Activated CD4-positive, alpha-beta memory T cell treated with anti-CD3 and anti-CD28 coated beads for 36 hours (primary cell): ENCODE data around the gene RNGTT. TPM values are rescaled to one million over a fixed set of nuclear protein-coding genes. Genes with fewer than 3 reads are reported as not detected.
"Not testable (repeated sequence)": the region's sequence is repeated elsewhere in the genome, so short reads cannot be mapped to it uniquely, and the experiment has no call there.

Source experiments
- CTCF ChIA-PET: fragments of 350-600 bp; sonication (Branson Sonifier 250); formaldehyde crosslinking; loops from one replicate; lab custom pipeline; 2021; ENCODE audit warnings: antibody characterized with exemption, inconsistent platforms; lab: Charles Lee
- POLR2A ChIA-PET: fragments of 350-600 bp; sonication (Branson Sonifier 250); formaldehyde crosslinking; loops from one replicate; lab custom pipeline; 2021; ENCODE audit warnings: antibody characterized with exemption; lab: Charles Lee
- DNase-seq: peaks from one replicate; pipeline ENCODE4 v3.0.0-alpha.2; 2020
- H3K27ac Mint-ChIP-seq: one replicate; pipeline ENCODE4 v1.8.0; 2021; ENCODE audit warnings: mixed read lengths
- H3K27me3 Mint-ChIP-seq: one replicate; pipeline ENCODE4 v1.8.0; 2021; ENCODE audit warnings: mixed read lengths
- H3K36me3 Mint-ChIP-seq: one replicate; pipeline ENCODE4 v1.8.0; 2021; ENCODE audit warnings: mixed read lengths
- H3K4me1 Mint-ChIP-seq: one replicate; pipeline ENCODE4 v1.8.0; 2021; ENCODE audit warnings: low read depth, mixed read lengths
- H3K4me3 Mint-ChIP-seq: one replicate; pipeline ENCODE4 v1.8.0; 2021; ENCODE audit warnings: mild to moderate bottlenecking, mixed read lengths
- H3K9me3 Mint-ChIP-seq: one replicate; pipeline ENCODE4 v1.8.0; 2021; ENCODE audit warnings: mixed read lengths
- intact Hi-C: fragments of 100-400 bp; cut with micrococcal nuclease; formaldehyde crosslinking; loops from one replicate; pipeline ENCODE4 v1.15.1; 2023
- total RNA-seq, 2 experiments: library from RNA; stranded (reverse); gene quantifications; one replicate each; pipeline ENCODE4 v1.2.3, GENCODE V29; 2021

RNGTT gene
- total RNA-seq, 2 experiments from 2014 or later: 21.3 to 22.0 TPM

DNA sequence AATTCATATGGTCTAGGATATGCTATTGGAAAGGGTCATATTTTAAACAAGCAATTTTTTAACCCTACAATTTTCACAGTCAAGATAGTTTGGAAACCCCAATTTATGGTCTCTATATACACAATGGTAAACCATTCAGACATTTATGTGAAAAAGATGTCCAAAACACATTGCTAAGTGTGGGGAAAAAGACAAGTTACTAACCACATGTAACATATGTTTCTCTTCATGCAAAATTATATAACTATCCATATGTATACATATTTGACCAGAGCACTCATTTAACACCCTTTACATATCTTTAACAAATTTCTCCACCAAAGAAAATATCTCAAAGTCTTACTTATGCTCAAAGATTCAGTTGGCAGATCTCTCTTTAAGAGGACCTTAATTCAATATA is 110.6 kb downstream of the RNGTT start:
- H3K27me3 Mint-ChIP-seq: no peaks in the 10 kb centered on the region
- no peaks in the 10 kb centered on the region for H3K9me3 Mint-ChIP-seq
- H3K27ac Mint-ChIP-seq: no peak overlapping the region
- no peak for DNase-seq
- no peak overlapping the region for H3K4me3 Mint-ChIP-seq
- intact Hi-C loops: no loop called here
- H3K36me3 Mint-ChIP-seq: peaks cover 6% of the 10 kb centered on the region
- CTCF ChIA-PET: interaction anchor here (0.8 kb wide), 1 partner anchor 19 kb away, joined by 3 read pairs; no protein-coding TSS in a partner anchor
- H3K4me1 Mint-ChIP-seq: no peaks in the 10 kb centered on the region
- POLR2A ChIA-PET: no interaction called here

DNA sequence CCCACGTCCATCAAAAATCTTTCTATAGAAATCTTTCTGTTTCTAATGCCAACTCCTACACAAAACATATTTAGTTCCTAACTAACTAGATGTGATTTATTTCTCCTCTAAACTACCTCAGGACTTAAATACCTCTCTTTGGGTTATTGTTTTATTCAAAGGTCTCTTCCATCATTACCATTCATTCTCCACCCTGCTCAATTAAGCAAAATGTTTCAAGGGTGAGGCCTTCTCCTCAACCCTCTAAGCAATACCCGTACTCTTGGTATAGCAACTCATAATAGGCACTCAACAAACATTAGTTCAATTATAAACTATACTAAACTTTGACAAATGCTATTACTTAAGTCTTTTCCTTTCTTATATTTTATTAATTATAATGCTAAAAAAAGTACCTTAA is 111.4 kb downstream of the RNGTT start:
- intact Hi-C loops: no loop called here
- Mint-ChIP-seq H3K4me1 (no peaks in the 10 kb centered on the region), H3K4me3 (no peak overlapping the region), H3K27me3 (no peaks in the 10 kb centered on the region), H3K9me3 (no peaks in the 10 kb centered on the region), H3K27ac (no peak overlapping the region), H3K36me3 (peaks cover 6% of the 10 kb centered on the region)
- ChIA-PET CTCF (no interaction called here), POLR2A (no interaction called here)
- no peak for DNase-seq

DNA sequence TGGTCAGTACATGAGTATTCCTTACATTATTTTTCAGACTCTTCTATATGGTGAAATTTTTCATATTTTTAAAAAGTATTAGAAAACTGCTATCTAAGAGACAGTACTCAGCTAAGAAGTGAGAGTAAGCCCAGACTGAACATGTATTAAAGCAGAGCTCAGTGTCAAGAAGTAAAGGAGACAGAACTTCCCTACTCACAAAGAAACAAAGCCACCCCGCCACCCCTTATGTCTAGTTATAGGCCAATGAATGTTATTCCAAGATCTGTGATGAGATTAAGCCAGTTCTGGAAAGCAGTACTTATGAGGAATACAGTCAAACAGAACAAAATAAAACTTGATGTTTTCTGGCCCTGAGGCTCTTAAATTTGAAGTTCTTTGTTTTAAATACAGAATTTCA is 114.5 kb downstream of the RNGTT start:
- CTCF ChIA-PET: no interaction called here
- no peak overlapping the region for H3K27ac Mint-ChIP-seq

DNA sequence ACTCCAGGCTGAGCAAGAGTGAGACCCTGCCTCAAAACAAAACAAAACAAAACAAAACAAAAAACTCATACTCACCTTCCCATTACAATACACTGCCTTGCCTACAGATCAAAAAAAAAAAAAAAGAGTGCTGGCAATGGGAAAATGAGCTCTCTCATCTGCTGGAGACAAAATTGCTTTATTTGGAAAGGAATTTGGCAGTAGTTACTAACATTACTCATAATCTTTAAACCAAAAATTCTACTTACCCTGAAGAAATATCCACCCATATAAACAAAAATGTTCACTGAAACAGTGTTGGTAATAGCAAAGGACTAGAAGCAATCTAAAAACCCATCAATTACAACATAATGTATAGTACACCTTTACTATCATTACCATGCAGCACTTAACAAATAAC is 120.4 kb downstream of the RNGTT start:
- POLR2A ChIA-PET: no interaction called here
- no peak for DNase-seq
- no peak overlapping the region for H3K27ac Mint-ChIP-seq

More for the DNA sequence above, 114.5 kb downstream of the RNGTT start:
- no peaks in the 10 kb centered on the region for H3K9me3 Mint-ChIP-seq
- intact Hi-C loops: no loop called here
- POLR2A ChIA-PET: no interaction called here
- DNase-seq: no peak
- H3K36me3 Mint-ChIP-seq: peaks cover 18% of the 10 kb centered on the region
- H3K27me3 Mint-ChIP-seq: no peaks in the 10 kb centered on the region
- no peak overlapping the region for H3K4me3 Mint-ChIP-seq
- no peaks in the 10 kb centered on the region for H3K4me1 Mint-ChIP-seq

GRCh38 chr6:88842320-88842719 is 121.1 kb downstream of the RNGTT start:
- H3K9me3 Mint-ChIP-seq: peaks cover 10% of the 10 kb centered on the region
- DNase-seq: no peak
- H3K36me3 Mint-ChIP-seq: peaks cover 46% of the 10 kb centered on the region
- POLR2A ChIA-PET: no interaction called here
- H3K4me1 Mint-ChIP-seq: peaks cover 9% of the 10 kb centered on the region
- no peak overlapping the region for H3K27ac Mint-ChIP-seq
- H3K27me3 Mint-ChIP-seq: no peaks in the 10 kb centered on the region
- intact Hi-C loops: no loop called here
- CTCF ChIA-PET: no interaction called here
- no peak overlapping the region for H3K4me3 Mint-ChIP-seq

More for the DNA sequence above, 120.4 kb downstream of the RNGTT start:
- H3K27me3 Mint-ChIP-seq: no peaks in the 10 kb centered on the region
- CTCF ChIA-PET: no interaction called here
- H3K4me3 Mint-ChIP-seq: no peak overlapping the region
- H3K4me1 Mint-ChIP-seq: peaks cover 9% of the 10 kb centered on the region
- H3K36me3 Mint-ChIP-seq: peaks cover 41% of the 10 kb centered on the region
- H3K9me3 Mint-ChIP-seq: peaks cover 9% of the 10 kb centered on the region
- intact Hi-C loops: no loop called here

- H3K9me3 Mint-ChIP-seq: peaks cover 17% of the 10 kb centered on the region
- DNase-seq: no peak
- H3K4me3 Mint-ChIP-seq: no peak overlapping the region
- no peak overlapping the region for H3K27ac Mint-ChIP-seq
- intact Hi-C loops: no loop called here
- peaks cover 9% of the 10 kb centered on the region for H3K4me1 Mint-ChIP-seq
- POLR2A ChIA-PET: no interaction called here
- peaks cover 55% of the 10 kb centered on the region for H3K36me3 Mint-ChIP-seq
- CTCF ChIA-PET: no interaction called here
- no peaks in the 10 kb centered on the region for H3K27me3 Mint-ChIP-seq
These were observed 122.5 kb downstream of the RNGTT start for GRCh38 chr6:88840796-88841539.

- no peak for DNase-seq
- intact Hi-C loops: no loop called here
- Mint-ChIP-seq H3K9me3 (peaks cover 22% of the 10 kb centered on the region), H3K36me3 (peaks cover 57% of the 10 kb centered on the region), H3K4me3 (no peak overlapping the region), H3K27ac (no peak overlapping the region), H3K4me1 (peaks cover 9% of the 10 kb centered on the region), H3K27me3 (no peaks in the 10 kb centered on the region)
- ChIA-PET POLR2A (no interaction called here), CTCF (no interaction called here)
These were observed 123.1 kb downstream of the RNGTT start for GRCh38 chr6:88840289-88840688.

GRCh38 chr6:88839280-88839679 is 124.1 kb downstream of the RNGTT start:
- CTCF ChIA-PET: no interaction called here
- Mint-ChIP-seq H3K27ac (no peak overlapping the region), H3K4me1 (peaks cover 9% of the 10 kb centered on the region), H3K9me3 (peaks cover 29% of the 10 kb centered on the region), H3K36me3 (peaks cover 60% of the 10 kb centered on the region), H3K4me3 (no peak overlapping the region), H3K27me3 (no peaks in the 10 kb centered on the region)
- no peak for DNase-seq
- POLR2A ChIA-PET: no interaction called here
- intact Hi-C loops: no loop called here

GRCh38 chr6:88835210-88835609 is 128.2 kb downstream of the RNGTT start:
- H3K27ac Mint-ChIP-seq: no peak overlapping the region
- no peak overlapping the region for H3K4me3 Mint-ChIP-seq
- ChIA-PET CTCF (no interaction called here), POLR2A (no interaction called here)
- no peaks in the 10 kb centered on the region for H3K4me1 Mint-ChIP-seq
- peaks cover 65% of the 10 kb centered on the region for H3K9me3 Mint-ChIP-seq
- H3K27me3 Mint-ChIP-seq: no peaks in the 10 kb centered on the region
- H3K36me3 Mint-ChIP-seq: peaks cover 73% of the 10 kb centered on the region
- DNase-seq: no peak
- intact Hi-C loops: no loop called here

DNA sequence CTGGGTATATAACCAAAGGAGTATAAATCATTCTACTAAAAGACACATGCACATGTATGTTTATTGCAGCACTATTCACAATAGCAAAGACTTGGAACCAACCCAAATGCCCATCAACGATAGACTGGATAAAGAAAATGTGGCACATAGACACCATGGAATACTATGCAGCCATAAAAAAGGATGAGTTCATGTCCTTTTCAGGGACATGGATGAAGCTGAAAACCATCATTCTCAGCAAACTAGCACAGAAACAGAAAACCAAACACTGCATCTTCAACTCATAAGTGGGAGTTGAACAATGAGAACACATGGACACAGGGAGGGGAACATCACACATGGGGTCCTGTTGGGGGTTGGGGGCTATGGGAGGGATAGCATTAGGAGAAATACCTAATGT is 130.3 kb downstream of the RNGTT start:
- H3K9me3 Mint-ChIP-seq: peaks cover 68% of the 10 kb centered on the region
- CTCF ChIA-PET, H3K4me3 Mint-ChIP-seq, H3K4me1 Mint-ChIP-seq, H3K27me3 Mint-ChIP-seq, H3K27ac Mint-ChIP-seq, DNase-seq, intact Hi-C loops, POLR2A ChIA-PET: not testable (repeated sequence)
- H3K36me3 Mint-ChIP-seq: peaks cover 84% of the 10 kb centered on the region

DNA sequence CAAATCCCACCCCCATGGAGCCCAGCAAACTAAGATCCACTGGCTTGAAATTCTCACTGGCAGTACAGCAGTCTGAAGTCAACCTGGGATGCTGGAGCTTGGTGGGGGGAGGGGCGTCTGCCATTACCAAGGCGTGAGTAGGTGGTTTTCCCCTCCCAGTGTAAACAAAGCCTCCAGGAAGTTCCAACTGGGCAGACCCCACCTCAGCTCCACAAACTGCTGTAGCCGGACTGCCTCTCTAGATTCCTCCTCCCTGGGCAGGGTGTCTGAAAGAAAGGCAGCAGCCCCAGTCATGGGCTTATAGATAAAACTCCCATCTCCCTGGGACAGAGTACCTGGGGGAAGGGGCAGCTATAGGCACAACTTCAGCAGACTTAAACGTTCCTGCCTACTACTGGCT is 135.8 kb downstream of the RNGTT start:
- H3K4me3 Mint-ChIP-seq, H3K27ac Mint-ChIP-seq, H3K27me3 Mint-ChIP-seq, DNase-seq, POLR2A ChIA-PET, H3K4me1 Mint-ChIP-seq, intact Hi-C loops: not testable (repeated sequence)
- Mint-ChIP-seq H3K9me3 (peaks cover 35% of the 10 kb centered on the region), H3K36me3 (peaks cover 59% of the 10 kb centered on the region)
- CTCF ChIA-PET: interaction anchor here (0.7 to 1.0 kb wide), 2 partner anchors 43 to 47 kb away, joined by 3 read pairs; no protein-coding TSS in a partner anchor

DNA sequence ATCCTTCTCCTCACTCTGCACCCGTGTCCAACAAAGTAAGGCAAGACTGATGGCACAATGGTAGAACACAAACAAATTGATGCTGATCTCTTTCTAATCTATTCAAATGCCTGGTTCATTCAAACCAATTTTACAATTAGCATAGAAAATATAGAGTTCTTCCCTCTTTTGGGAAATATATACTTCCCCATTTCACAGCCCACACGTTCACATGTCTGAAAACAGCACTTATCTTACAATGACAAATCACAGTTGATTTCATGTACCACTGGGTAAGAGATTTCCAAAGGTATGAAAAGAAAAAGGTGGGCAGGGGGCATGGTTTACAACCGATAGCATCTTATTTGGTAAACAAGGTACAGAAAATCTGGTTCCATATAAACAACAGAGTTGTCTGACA is 137.6 kb downstream of the RNGTT start:
- Mint-ChIP-seq H3K4me1 (no peaks in the 10 kb centered on the region), H3K27ac (no peak overlapping the region), H3K9me3 (peaks cover 18% of the 10 kb centered on the region), H3K27me3 (no peaks in the 10 kb centered on the region), H3K36me3 (peaks cover 44% of the 10 kb centered on the region), H3K4me3 (no peak overlapping the region)
- no peak for DNase-seq
- CTCF ChIA-PET: no interaction called here
- intact Hi-C loops: no loop called here
- POLR2A ChIA-PET: no interaction called here

DNA sequence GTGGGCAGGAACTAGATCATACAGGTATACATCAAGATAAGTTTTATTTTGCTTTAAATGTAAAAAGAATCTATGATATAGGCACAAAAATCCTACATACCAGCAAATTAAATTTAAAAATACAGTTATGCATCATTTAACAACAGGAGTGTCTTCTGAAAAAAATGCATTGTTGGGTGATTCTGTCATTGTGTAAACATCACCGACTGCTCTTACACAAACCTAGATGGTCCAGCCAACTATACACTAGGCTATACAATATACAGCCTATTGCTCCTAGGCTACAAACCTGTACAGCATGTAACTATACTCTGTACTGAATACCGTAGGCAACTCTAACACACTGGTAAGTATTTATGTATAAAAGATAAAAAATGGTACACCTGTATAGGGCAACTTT is 139.4 kb downstream of the RNGTT start:
- no peaks in the 10 kb centered on the region for H3K27me3 Mint-ChIP-seq
- ChIA-PET CTCF (no interaction called here), POLR2A (no interaction called here)
- H3K36me3 Mint-ChIP-seq: peaks cover 29% of the 10 kb centered on the region
- peaks cover 4% of the 10 kb centered on the region for H3K9me3 Mint-ChIP-seq
- no peak overlapping the region for H3K27ac Mint-ChIP-seq
- no peak overlapping the region for H3K4me3 Mint-ChIP-seq
- DNase-seq: no peak
- peaks cover 6% of the 10 kb centered on the region for H3K4me1 Mint-ChIP-seq
- intact Hi-C loops: no loop called here
